T-helper 2 cell (primary cell): ENCODE results near the gene ANGPTL2.

Source experiments
- DNase-seq, 5 experiments: peaks; one replicate each; pipeline versions ENCODE4 v3.0.0 to v3.0.0-alpha.2; 2012 to 2022

Gene ANGPTL2

GRCh38 chr9:127092041-127092608, 30.3 kb downstream of the ANGPTL2 start:
- DNase-seq, result no peak

GRCh38 chr9:127091526-127091925, 30.9 kb downstream of the ANGPTL2 start:
- no peak for DNase-seq

- no peak for DNase-seq
Observed at GRCh38 chr9:127090341-127090985, 32.0 kb downstream of the ANGPTL2 start.

GRCh38 chr9:127089631-127090081, 32.8 kb downstream of the ANGPTL2 start:
- DNase-seq, result no peak

- DNase-seq, result no peak
Observed at GRCh38 chr9:127088724-127089615, 33.5 kb downstream of the ANGPTL2 start.

GRCh38 chr9:127087836-127088235, 34.6 kb downstream of the ANGPTL2 start:
- DNase-seq, result no peak

GRCh38 chr9:127087411-127087810, 35.0 kb downstream of the ANGPTL2 start:
- no peak for DNase-seq

- no peak for DNase-seq
Observed at GRCh38 chr9:127086771-127087170, 35.7 kb downstream of the ANGPTL2 start.

- DNase-seq, result no peak
Observed at GRCh38 chr9:127085186-127085585, 37.2 kb downstream of the ANGPTL2 start.

GRCh38 chr9:127084076-127085039, 38.1 kb downstream of the ANGPTL2 start:
- no peak for DNase-seq

- no peak for DNase-seq
Observed at GRCh38 chr9:127083138-127083980, 39.1 kb downstream of the ANGPTL2 start.

- no peak for DNase-seq
Observed at GRCh38 chr9:127081250-127082185, 40.9 kb downstream of the ANGPTL2 start.

- no peak for DNase-seq
Observed at GRCh38 chr9:127079446-127080140, 42.8 kb downstream of the ANGPTL2 start.

GRCh38 chr9:127078988-127079387, 43.4 kb downstream of the ANGPTL2 start:
- DNase-seq, result no peak

- no peak for DNase-seq
Observed at GRCh38 chr9:127078336-127078735, 44.1 kb downstream of the ANGPTL2 start.

- DNase-seq, result no peak
Observed at GRCh38 chr9:127077644-127077946, 44.8 kb downstream of the ANGPTL2 start.

- DNase-seq, result no peak
Observed at GRCh38 chr9:127076860-127077643, 45.4 kb downstream of the ANGPTL2 start.

GRCh38 chr9:127075624-127076372, 46.6 kb downstream of the ANGPTL2 start:
- no peak for DNase-seq
